Activated T-helper 2 cell treated with anti-CD3 and anti-CD28 coated beads, Interferon-gamma antibody, Interleukin-2, Interleukin-4, amounts not matched to agents 10 μg/mL and 5 μg/mL and 100 μg/mL, durations not matched to agents 14 hours and 24 hours and 36 hours (primary cell): ENCODE measurements around the gene KCNIP4. TPM values are rescaled to one million over a fixed set of nuclear protein-coding genes. Genes with fewer than 3 reads are reported as not detected.

Experiments
- DNase-seq: peaks from one replicate; pipeline ENCODE4 v3.0.0; 2021; ENCODE audit warnings: low spot score
- H3K27ac Mint-ChIP-seq: one replicate; pipeline ENCODE4 v1.8.0; 2021; ENCODE audit warnings: mixed read lengths
- H3K27me3 Mint-ChIP-seq: one replicate; pipeline ENCODE4 v1.8.0; 2021; ENCODE audit warnings: low read depth, mixed read lengths
- H3K36me3 Mint-ChIP-seq: one replicate; pipeline ENCODE4 v1.8.0; 2021; ENCODE audit warnings: low read depth, mixed read lengths
- H3K4me1 Mint-ChIP-seq: one replicate; pipeline ENCODE4 v1.8.0; 2021; ENCODE audit warnings: low read depth, mixed read lengths
- H3K4me3 Mint-ChIP-seq: one replicate; pipeline ENCODE4 v1.8.0; 2021; ENCODE audit warnings: low read depth, mild to moderate bottlenecking, moderate library complexity, mixed read lengths
- H3K9me3 Mint-ChIP-seq: one replicate; pipeline ENCODE4 v1.8.0; 2021; ENCODE audit warnings: mixed read lengths
- intact Hi-C: fragments of 100-400 bp; cut with micrococcal nuclease; formaldehyde crosslinking; loops from one replicate; pipeline ENCODE4 v1.15.1; 2023
- total RNA-seq: library from RNA; stranded (reverse); gene quantifications from 2 replicates; pipeline ENCODE4 v1.2.3, GENCODE V29; 2022

The KCNIP4 gene
- total RNA-seq, 1 donor from 2014 or later, result not detected

DNA sequence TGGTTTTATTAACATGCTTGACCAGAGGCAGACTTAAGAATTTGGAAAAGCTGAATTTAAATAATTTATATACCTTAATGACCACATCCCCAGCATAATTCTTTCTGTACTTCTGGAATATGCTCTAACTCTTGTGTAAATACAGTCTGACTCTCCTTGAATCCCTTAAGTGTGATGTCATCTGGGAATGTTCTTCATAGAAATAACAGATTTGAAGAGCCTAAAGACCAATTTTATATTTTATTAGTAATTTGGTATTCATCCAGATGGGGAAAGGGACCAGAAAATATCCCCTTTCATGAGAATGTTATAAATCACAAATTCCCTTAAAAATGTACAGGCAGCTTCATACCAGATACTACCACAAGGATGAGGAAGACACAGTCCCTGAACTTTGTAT, 58.3 kb downstream of the KCNIP4 start:
- DNase-seq, result no peak
- H3K36me3 Mint-ChIP-seq, result no peaks in the 10 kb centered on the region
- intact Hi-C loops, result no loop called here

DNA sequence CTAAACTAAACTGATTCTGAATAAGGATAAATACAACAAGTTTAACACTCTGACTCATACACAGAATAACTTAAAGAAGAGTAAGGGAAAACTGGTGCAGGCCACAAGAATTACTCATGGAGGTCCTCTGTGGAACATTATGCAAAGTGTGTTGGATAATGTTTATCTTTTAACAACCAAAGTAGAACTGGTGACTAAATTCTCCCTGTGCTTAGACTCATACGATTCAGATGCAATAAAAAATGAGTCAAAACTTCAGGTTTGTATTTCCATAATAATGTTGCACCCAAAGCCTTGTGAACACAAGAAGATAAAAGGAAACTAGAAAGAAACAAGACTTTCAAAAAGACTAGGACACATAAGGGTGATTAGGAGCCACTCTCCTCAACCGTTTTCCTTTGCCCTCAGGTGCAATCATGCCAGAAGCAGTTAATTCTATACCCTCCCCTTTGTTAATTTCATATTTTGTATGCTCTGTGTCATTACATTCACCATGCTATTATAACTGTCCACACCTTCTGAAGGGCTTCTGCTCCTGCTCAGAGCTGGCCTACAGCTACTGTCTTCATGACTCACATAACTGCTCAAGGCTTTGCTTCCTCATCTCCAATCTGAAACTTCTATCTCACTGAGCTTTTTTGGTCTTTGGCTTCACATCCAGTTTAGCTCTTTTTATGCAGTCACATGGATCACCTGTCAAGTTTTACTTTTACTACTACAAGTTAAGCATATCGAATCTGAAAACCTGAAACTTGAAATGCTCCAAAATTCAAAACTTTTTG, 60.2 kb downstream of the KCNIP4 start:
- DNase-seq, result no peak
- no peaks in the 10 kb centered on the region for H3K27me3 Mint-ChIP-seq
- H3K9me3 Mint-ChIP-seq, result peaks cover 11% of the 10 kb centered on the region

More for the DNA sequence above, 58.3 kb downstream of the KCNIP4 start:
- H3K27me3 Mint-ChIP-seq, result no peaks in the 10 kb centered on the region
- peaks cover 1% of the 10 kb centered on the region for H3K4me1 Mint-ChIP-seq
- H3K4me3 Mint-ChIP-seq, result no peak overlapping the region
- H3K27ac Mint-ChIP-seq, result no peak overlapping the region
- no peaks in the 10 kb centered on the region for H3K9me3 Mint-ChIP-seq

GRCh38 chr4:21887481-21887880, 61.1 kb downstream of the KCNIP4 start:
- peaks cover 1% of the 10 kb centered on the region for H3K4me1 Mint-ChIP-seq

More for the DNA sequence above, 60.2 kb downstream of the KCNIP4 start:
- intact Hi-C loops, result loop anchor here (10.0 kb wide), 1 partner anchor 496 kb away; no protein-coding TSS in a partner anchor
- H3K4me1 Mint-ChIP-seq, result peaks cover 1% of the 10 kb centered on the region
- no peak overlapping the region for H3K4me3 Mint-ChIP-seq
- H3K27ac Mint-ChIP-seq, result peak overlapping the region; percentile 85
- H3K36me3 Mint-ChIP-seq, result no peaks in the 10 kb centered on the region

GRCh38 chr4:21885770-21886169, 62.8 kb downstream of the KCNIP4 start:
- no peaks in the 10 kb centered on the region for H3K36me3 Mint-ChIP-seq
- peaks cover 11% of the 10 kb centered on the region for H3K9me3 Mint-ChIP-seq
- H3K4me3 Mint-ChIP-seq, result no peak overlapping the region
- intact Hi-C loops, result loop anchor here (10.0 kb wide), 1 partner anchor 499 kb away; no protein-coding TSS in a partner anchor
- H3K27me3 Mint-ChIP-seq, result no peaks in the 10 kb centered on the region
- peaks cover 1% of the 10 kb centered on the region for H3K4me1 Mint-ChIP-seq
- DNase-seq, result no peak
- H3K27ac Mint-ChIP-seq, result no peak overlapping the region

More at GRCh38 chr4:21887481-21887880, 61.1 kb downstream of the KCNIP4 start:
- peaks cover 11% of the 10 kb centered on the region for H3K9me3 Mint-ChIP-seq
- no peak overlapping the region for H3K4me3 Mint-ChIP-seq
- H3K27ac Mint-ChIP-seq, result no peak overlapping the region
- no peaks in the 10 kb centered on the region for H3K27me3 Mint-ChIP-seq
- DNase-seq, result no peak
- intact Hi-C loops, result loop anchor here (10.0 kb wide), 1 partner anchor 497 kb away; no protein-coding TSS in a partner anchor
- no peaks in the 10 kb centered on the region for H3K36me3 Mint-ChIP-seq

DNA sequence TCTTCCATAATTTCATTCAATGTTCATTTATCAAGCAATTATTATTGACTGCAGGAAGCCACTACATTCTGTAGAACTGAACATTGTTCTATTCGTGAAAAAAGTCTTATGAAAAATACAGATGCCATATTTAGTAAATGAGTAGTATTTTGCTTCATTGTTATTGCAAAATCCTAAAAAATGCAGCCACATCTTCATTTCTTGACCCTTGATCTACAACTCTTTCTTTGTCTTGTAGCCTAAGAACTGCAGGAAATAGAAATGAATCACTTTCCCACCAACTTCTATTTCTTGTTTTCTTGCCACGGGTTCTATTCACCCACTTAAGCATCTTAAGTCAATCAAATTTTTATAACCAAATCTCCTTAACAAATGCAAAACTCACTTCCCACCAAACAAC, 63.3 kb downstream of the KCNIP4 start:
- DNase-seq, result no peak
- intact Hi-C loops, result loop anchor here (10.0 kb wide), 1 partner anchor 500 kb away; no protein-coding TSS in a partner anchor
- Mint-ChIP-seq H3K4me3 (no peak overlapping the region), H3K27ac (no peak overlapping the region), H3K36me3 (no peaks in the 10 kb centered on the region), H3K27me3 (no peaks in the 10 kb centered on the region), H3K4me1 (peaks cover 1% of the 10 kb centered on the region), H3K9me3 (peaks cover 11% of the 10 kb centered on the region)

GRCh38 chr4:21884615-21885014, 64.0 kb downstream of the KCNIP4 start:
- Mint-ChIP-seq H3K9me3 (peaks cover 11% of the 10 kb centered on the region), H3K4me1 (peaks cover 1% of the 10 kb centered on the region), H3K4me3 (no peak overlapping the region), H3K27me3 (no peaks in the 10 kb centered on the region), H3K27ac (no peak overlapping the region), H3K36me3 (no peaks in the 10 kb centered on the region)
- intact Hi-C loops, result loop anchor here (10.0 kb wide), 1 partner anchor 500 kb away; no protein-coding TSS in a partner anchor
- no peak for DNase-seq

GRCh38 chr4:21882051-21882839, 66.3 kb downstream of the KCNIP4 start:
- peaks cover 11% of the 10 kb centered on the region for H3K9me3 Mint-ChIP-seq

DNA sequence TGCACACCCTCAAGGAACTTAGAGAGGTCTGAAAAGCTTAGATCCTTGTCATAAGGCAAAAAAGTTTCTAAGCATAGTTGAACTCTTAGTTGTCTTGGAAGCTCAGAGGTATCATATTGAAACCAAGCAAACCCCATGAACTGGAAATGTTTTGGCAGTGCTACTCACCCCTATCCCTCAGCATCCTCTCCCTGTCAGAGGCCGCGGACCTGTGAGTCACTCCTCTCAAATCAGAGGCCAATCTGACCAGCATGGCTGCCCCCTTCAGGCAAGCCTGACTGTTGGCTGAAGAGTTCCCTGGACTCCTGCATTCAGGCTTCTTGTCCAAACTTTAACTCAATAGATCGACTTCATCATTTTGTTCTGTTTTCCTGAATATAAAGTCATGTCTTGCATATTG, 69.4 kb downstream of the KCNIP4 start:
- H3K36me3 Mint-ChIP-seq, result no peaks in the 10 kb centered on the region
- no peak for DNase-seq
- H3K4me1 Mint-ChIP-seq, result no peaks in the 10 kb centered on the region
- no peak overlapping the region for H3K27ac Mint-ChIP-seq
- intact Hi-C loops, result no loop called here
- H3K9me3 Mint-ChIP-seq, result peaks cover 5% of the 10 kb centered on the region
- no peak overlapping the region for H3K4me3 Mint-ChIP-seq
- H3K27me3 Mint-ChIP-seq, result no peaks in the 10 kb centered on the region

More at GRCh38 chr4:21882051-21882839, 66.3 kb downstream of the KCNIP4 start:
- DNase-seq, result no peak
- no peaks in the 10 kb centered on the region for H3K36me3 Mint-ChIP-seq
- H3K4me1 Mint-ChIP-seq, result no peaks in the 10 kb centered on the region
- H3K27ac Mint-ChIP-seq, result no peak overlapping the region
- no peak overlapping the region for H3K4me3 Mint-ChIP-seq
- intact Hi-C loops, result loop anchor here (10.0 kb wide), 1 partner anchor 503 kb away; no protein-coding TSS in a partner anchor
- no peaks in the 10 kb centered on the region for H3K27me3 Mint-ChIP-seq

- intact Hi-C loops, result no loop called here
- no peak overlapping the region for H3K4me3 Mint-ChIP-seq
- H3K9me3 Mint-ChIP-seq, result no peaks in the 10 kb centered on the region
- no peak for DNase-seq
- H3K27me3 Mint-ChIP-seq, result no peaks in the 10 kb centered on the region
- H3K27ac Mint-ChIP-seq, result no peak overlapping the region
- no peaks in the 10 kb centered on the region for H3K4me1 Mint-ChIP-seq
- H3K36me3 Mint-ChIP-seq, result no peaks in the 10 kb centered on the region
Observed at GRCh38 chr4:21876711-21877110, 71.9 kb downstream of the KCNIP4 start.

DNA sequence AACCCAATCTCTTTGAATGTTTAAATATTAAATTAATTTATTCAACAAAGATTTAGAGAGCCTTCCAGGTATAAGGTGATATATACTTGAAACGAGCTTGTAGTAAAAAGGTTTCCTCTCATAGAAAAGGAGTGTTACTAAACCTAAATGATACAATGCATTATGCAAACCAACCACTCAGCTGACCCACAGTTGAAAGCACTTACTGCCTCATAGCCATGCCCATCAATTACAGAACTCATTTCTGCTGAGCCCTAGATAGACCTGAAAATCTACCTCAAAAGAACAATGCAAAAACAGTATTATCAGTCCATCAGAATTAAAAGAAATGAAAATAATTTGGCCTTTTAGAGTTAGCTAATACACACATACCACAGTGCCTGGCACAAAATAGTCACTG, 75.4 kb downstream of the KCNIP4 start:
- H3K27me3 Mint-ChIP-seq, result no peaks in the 10 kb centered on the region
- intact Hi-C loops, result no loop called here
- H3K36me3 Mint-ChIP-seq, result no peaks in the 10 kb centered on the region
- no peak overlapping the region for H3K27ac Mint-ChIP-seq
- no peaks in the 10 kb centered on the region for H3K9me3 Mint-ChIP-seq
- DNase-seq, result no peak
- no peak overlapping the region for H3K4me3 Mint-ChIP-seq
- no peaks in the 10 kb centered on the region for H3K4me1 Mint-ChIP-seq

- Mint-ChIP-seq H3K4me3 (no peak overlapping the region), H3K27ac (no peak overlapping the region), H3K4me1 (no peaks in the 10 kb centered on the region), H3K36me3 (no peaks in the 10 kb centered on the region), H3K27me3 (no peaks in the 10 kb centered on the region), H3K9me3 (no peaks in the 10 kb centered on the region)
- intact Hi-C loops, result no loop called here
- DNase-seq, result no peak
Observed at GRCh38 chr4:21872101-21872500, 76.5 kb downstream of the KCNIP4 start.

- Mint-ChIP-seq H3K4me3 (no peak overlapping the region), H3K27me3 (no peaks in the 10 kb centered on the region), H3K36me3 (no peaks in the 10 kb centered on the region), H3K27ac (no peak overlapping the region), H3K9me3 (no peaks in the 10 kb centered on the region), H3K4me1 (no peaks in the 10 kb centered on the region)
- intact Hi-C loops, result no loop called here
- no peak for DNase-seq
Observed at GRCh38 chr4:21869978-21870745, 78.4 kb downstream of the KCNIP4 start.
